Measurements from ENCODE around the gene ACACA. TPM values are rescaled to one million over a fixed set of nuclear protein-coding genes. Genes with fewer than 3 reads are reported as not detected.

Gene ACACA
- total and polyA plus RNA-seq, 2 donors (not counting 1 experiment from before 2014, with no cell fraction given): 45.2 to 123 TPM

GRCh38 chr17:37322826-37323561, 83.6 kb downstream of the ACACA start:
- Histone ChIP-seq H3K9me3 (ENCODE audit: control insufficient read depth, insufficient read depth, low read depth, low read length) (no peaks in the 10 kb centered on the region), H3K27me3 (ENCODE audit: control insufficient read depth, insufficient read depth, low read length) (no peaks in the 10 kb centered on the region), H3K27ac (ENCODE audit: insufficient read depth, low read length) (no peak overlapping the region), H3K9ac (ENCODE audit: insufficient read depth, low read length) (no peak overlapping the region), H3K79me2 (ENCODE audit: control insufficient read depth, insufficient read depth, low read length) (peaks cover 2% of the 10 kb centered on the region), H3K36me3 (ENCODE audit: control insufficient read depth, insufficient read depth, low read length) (peaks cover 4% of the 10 kb centered on the region), H4K20me1 (ENCODE audit: control insufficient read depth, extremely low read depth, insufficient read depth, low read length) (no peaks in the 10 kb centered on the region), H3K4me3 (replicated peaks in 1 of 4; ENCODE audit: control extremely low read depth in 1 of 4, insufficient read depth in 1 of 4, low read depth in 3 of 4, low read length in 4 of 4) (no peak overlapping the region), H2AFZ (ENCODE audit: low read length) (no peak overlapping the region), H3K4me2 (ENCODE audit: extremely low read depth, insufficient read depth, low read length) (no peak overlapping the region), H3K4me1 (ENCODE audit: control insufficient read depth, extremely low read depth, insufficient read depth, low read length) (peaks cover 2% of the 10 kb centered on the region)
- TF ChIP-seq EZH2 (IDR thresholded peaks at IDR 0.05; ENCODE audit: low read length, missing control alignments): no peak
- no peak for TF ChIP-seq CTCF (conservative IDR thresholded peaks at IDR 0.05 in 1 of 2, IDR thresholded peaks at IDR 0.05 in 1 of 2; ENCODE audit: low read depth in 1 of 2, low read length in 2 of 2)
- DNase-seq (ENCODE audit: low read depth in 2 of 2): no peak

- H3K27ac ChIP-seq (ENCODE audit: insufficient read depth, low read length): no peak overlapping the region
- no peaks in the 10 kb centered on the region for H3K9me3 ChIP-seq (ENCODE audit: control insufficient read depth, insufficient read depth, low read depth, low read length)
- H3K27me3 ChIP-seq (ENCODE audit: control insufficient read depth, insufficient read depth, low read length): no peaks in the 10 kb centered on the region
- no peak overlapping the region for H3K9ac ChIP-seq (ENCODE audit: insufficient read depth, low read length)
- H3K4me1 ChIP-seq (ENCODE audit: control insufficient read depth, extremely low read depth, insufficient read depth, low read length): no peaks in the 10 kb centered on the region
- H2AFZ ChIP-seq (ENCODE audit: low read length): no peak overlapping the region
- no peak for DNase-seq (ENCODE audit: low read depth in 2 of 2)
- H3K79me2 ChIP-seq (ENCODE audit: control insufficient read depth, insufficient read depth, low read length): peaks cover 2% of the 10 kb centered on the region
- no peak overlapping the region for H3K4me3 ChIP-seq (replicated peaks in 1 of 4; ENCODE audit: control extremely low read depth in 1 of 4, insufficient read depth in 1 of 4, low read depth in 3 of 4, low read length in 4 of 4)
- peaks cover 4% of the 10 kb centered on the region for H3K36me3 ChIP-seq (ENCODE audit: control insufficient read depth, insufficient read depth, low read length)
- H3K4me2 ChIP-seq (ENCODE audit: extremely low read depth, insufficient read depth, low read length): no peak overlapping the region
- H4K20me1 ChIP-seq (ENCODE audit: control insufficient read depth, extremely low read depth, insufficient read depth, low read length): no peaks in the 10 kb centered on the region
- no peak for TF ChIP-seq CTCF (conservative IDR thresholded peaks at IDR 0.05 in 1 of 2, IDR thresholded peaks at IDR 0.05 in 1 of 2; ENCODE audit: low read depth in 1 of 2, low read length in 2 of 2)
- no peak for TF ChIP-seq EZH2 (IDR thresholded peaks at IDR 0.05; ENCODE audit: low read length, missing control alignments)
Observed at GRCh38 chr17:37322106-37322505, 84.5 kb downstream of the ACACA start.

- no peaks in the 10 kb centered on the region for H4K20me1 ChIP-seq (ENCODE audit: control insufficient read depth, extremely low read depth, insufficient read depth, low read length)
- peaks cover 2% of the 10 kb centered on the region for H3K36me3 ChIP-seq (ENCODE audit: control insufficient read depth, insufficient read depth, low read length)
- H3K4me1 ChIP-seq (ENCODE audit: control insufficient read depth, extremely low read depth, insufficient read depth, low read length): no peaks in the 10 kb centered on the region
- H3K27me3 ChIP-seq (ENCODE audit: control insufficient read depth, insufficient read depth, low read length): no peaks in the 10 kb centered on the region
- TF ChIP-seq CTCF (conservative IDR thresholded peaks at IDR 0.05 in 1 of 2, IDR thresholded peaks at IDR 0.05 in 1 of 2; ENCODE audit: low read depth in 1 of 2, low read length in 2 of 2): no peak
- no peak for TF ChIP-seq EZH2 (IDR thresholded peaks at IDR 0.05; ENCODE audit: low read length, missing control alignments)
- no peaks in the 10 kb centered on the region for H3K9me3 ChIP-seq (ENCODE audit: control insufficient read depth, insufficient read depth, low read depth, low read length)
- DNase-seq (ENCODE audit: low read depth in 2 of 2): no peak
- no peak overlapping the region for H3K4me3 ChIP-seq (replicated peaks in 1 of 4; ENCODE audit: control extremely low read depth in 1 of 4, insufficient read depth in 1 of 4, low read depth in 3 of 4, low read length in 4 of 4)
- no peak overlapping the region for H2AFZ ChIP-seq (ENCODE audit: low read length)
- H3K27ac ChIP-seq (ENCODE audit: insufficient read depth, low read length): no peak overlapping the region
- no peak overlapping the region for H3K9ac ChIP-seq (ENCODE audit: insufficient read depth, low read length)
- peaks cover 2% of the 10 kb centered on the region for H3K79me2 ChIP-seq (ENCODE audit: control insufficient read depth, insufficient read depth, low read length)
- no peak overlapping the region for H3K4me2 ChIP-seq (ENCODE audit: extremely low read depth, insufficient read depth, low read length)
Observed at GRCh38 chr17:37318931-37319594, 87.6 kb downstream of the ACACA start.

Data from fibroblast of lung (primary cell).